22Rv1 (cell line): ENCODE data around the gene PTPRM.

Source experiments
- CTCF ChIP-seq: fragments of 450-650 bp; IDR thresholded peaks from 2 replicates; pipeline ENCODE4 v1.5.1; 2017; ENCODE audit warnings: mild to moderate bottlenecking
- ZFX ChIP-seq: fragments of 450-650 bp; IDR thresholded peaks from 2 replicates; pipeline ENCODE4 v1.6.1; 2017; ENCODE audit warnings: antibody characterized with exemption, borderline replicate concordance

GRCh38 chr18:8399138-8399537, 832.0 kb downstream of the PTPRM start:
- TF ChIP-seq ZFX = no peak
- TF ChIP-seq CTCF = no peak
